PC-3 (cell line): ENCODE measurements around the gene KLK4. TPM values are rescaled to one million over a fixed set of nuclear protein-coding genes. Genes with fewer than 3 reads are reported as not detected.
A peak's percentile ranks its signal among the peaks of the same experiment; 100 is the strongest.

Experiments
- ATAC-seq: fragments of 200-7000 bp; cut with Tn5 transposase; 2 replicates; pipeline ENCODE4 v1.9.1; 2020; ENCODE audit warnings: mild to moderate bottlenecking, moderate library complexity
- BruUV-seq: library from RNA; stranded (reverse); fragments of 400-500 nt; replicated peaks from 2 replicates; lab custom pipeline; 2021; lab: Mats Ljungman, UMichigan
- CTCF ChIA-PET: fragments of 300-600 bp; sonication (Branson Sonifier 250); formaldehyde crosslinking; loops from one replicate; lab custom pipeline; 2022; ENCODE audit warnings: antibody characterized with exemption; lab: Charles Lee
- POLR2A ChIA-PET: fragments of 300-600 bp; sonication (Branson Sonifier 250); formaldehyde crosslinking; loops from one replicate; lab custom pipeline; 2022; ENCODE audit warnings: antibody characterized with exemption; ENCODE audit not compliant: unreplicated experiment; lab: Charles Lee
- DNase-seq: peaks from one replicate; pipeline ENCODE4 v3.0.0-alpha.2; 2015
- H2AFZ ChIP-seq: fragments of 300-600 bp; sonication (generic); 2 replicates; pipeline ENCODE4 v1.6.0; 2016; ENCODE audit warnings: antibody characterized with exemption, low read length
- H3F3A ChIP-seq: fragments of 300-600 bp; sonication (generic); one replicate; pipeline ENCODE4 v1.6.0; 2017; ENCODE audit warnings: antibody characterized with exemption, low read length, control low read depth, mild to moderate bottlenecking; ENCODE audit not compliant: unreplicated experiment
- H3K27ac ChIP-seq: fragments of 300-600 bp; sonication (generic); 2 replicates; pipeline ENCODE4 v1.5.1; 2016; ENCODE audit warnings: mild to moderate bottlenecking, low read length
- H3K27me3 ChIP-seq: fragments of 300-600 bp; sonication (generic); 2 replicates; pipeline ENCODE4 v1.6.1; 2016; ENCODE audit warnings: low read length, mixed read lengths
- H3K36me3 ChIP-seq: fragments of 300-600 bp; sonication (generic); 2 replicates; pipeline ENCODE4 v1.6.1; 2016; ENCODE audit warnings: low read depth, mixed run types, low read length, mixed read lengths
- H3K4me1 ChIP-seq: fragments of 300-600 bp; sonication (generic); 2 replicates; pipeline ENCODE4 v1.5.1; 2016; ENCODE audit warnings: low read length; ENCODE audit not compliant: insufficient read depth
- H3K4me2 ChIP-seq: fragments of 300-600 bp; sonication (generic); 2 replicates; pipeline ENCODE4 v1.6.0; 2016; ENCODE audit warnings: low read length
- H3K4me3 ChIP-seq: fragments of 300-600 bp; sonication (generic); 2 replicates; pipeline ENCODE4 v1.5.1; 2016; ENCODE audit warnings: mild to moderate bottlenecking, low read length, mixed read lengths
- H3K79me2 ChIP-seq: fragments of 300-600 bp; sonication (generic); 2 replicates; pipeline ENCODE4 v1.6.1; 2017; ENCODE audit warnings: low read length, mixed read lengths
- H3K9ac ChIP-seq: fragments of 300-600 bp; sonication (generic); 2 replicates; pipeline ENCODE4 v1.6.0; 2016; ENCODE audit warnings: mild to moderate bottlenecking, low read length
- H3K9me2 ChIP-seq: fragments of 300-600 bp; sonication (generic); replicated peaks from 2 replicates; pipeline ENCODE4 v1.6.1; 2016; ENCODE audit warnings: mixed run types, low read length, mixed read lengths
- H3K9me3 ChIP-seq: fragments of 300-600 bp; sonication (generic); 2 replicates; pipeline ENCODE4 v1.6.1; 2016; ENCODE audit warnings: low read length, mixed read lengths
- H4K20me1 ChIP-seq: fragments of 300-600 bp; sonication (generic); 2 replicates; pipeline ENCODE4 v1.6.1; 2016; ENCODE audit warnings: low read length, mixed read lengths
- EZH2 ChIP-seq: fragments of 300-600 bp; sonication (generic); IDR thresholded peaks from one replicate; pipeline ENCODE4 v1.6.1; 2017; ENCODE audit warnings: antibody characterized with exemption, mild to moderate bottlenecking, low read length; ENCODE audit not compliant: unreplicated experiment
- EZH2phosphoT487 ChIP-seq: fragments of 300-600 bp; sonication (generic); IDR thresholded peaks from 2 replicates; pipeline ENCODE4 v1.6.1; 2018; ENCODE audit warnings: mild to moderate bottlenecking, antibody characterized with exemption, low read length, borderline replicate concordance
- intact Hi-C: fragments of 100-400 bp; cut with micrococcal nuclease; formaldehyde crosslinking; loops from 2 replicates; pipeline ENCODE4 v1.9.0; 2023
- total RNA-seq: library from RNA; depleted of rRNA; stranded (reverse); fragments of >200 nt; gene quantifications from 2 replicates; pipeline ENCODE4 v1.2.3, GENCODE V29; 2014
- TF ChIP-seq, protein P1 (sequence below): fragments of 300-600 bp; sonication (generic); conservative IDR thresholded peaks from 2 replicates; pipeline ENCODE4 v1.5.1; 2017; ENCODE audit warnings: antibody characterized with exemption, low read depth, mild to moderate bottlenecking, low read length

The KLK4 gene
- total RNA-seq, 1 experiment from 2014 or later = not detected

DNA sequence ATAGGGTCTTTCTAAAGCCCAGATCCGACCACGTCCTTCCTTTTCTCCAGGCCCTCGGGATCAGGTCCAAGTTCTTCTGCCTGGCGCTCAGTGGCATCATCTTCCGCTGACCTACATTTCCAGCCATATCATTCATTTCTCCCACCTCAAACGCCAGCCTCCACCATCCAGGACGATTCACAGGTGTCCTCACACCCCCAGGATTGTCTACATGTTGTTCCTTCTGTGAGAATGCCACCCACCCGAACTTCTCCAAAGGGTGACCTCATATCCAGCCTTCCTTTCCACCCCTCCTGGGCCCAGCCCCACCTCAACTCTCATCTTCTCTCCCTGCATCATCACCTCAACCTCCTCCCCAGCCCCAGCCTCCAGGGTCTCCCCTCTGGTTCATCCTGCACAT lies 46.4 kb upstream of the KLK4 start:
- CTCF ChIA-PET = no interaction called here
- no TSS peak for BruUV-seq
- Histone ChIP-seq H3K27me3 (no peaks in the 10 kb centered on the region), H3K36me3 (peaks cover 4% of the 10 kb centered on the region; the same call in 1 of the 2 replicates), H2AFZ (no peak overlapping the region), H3K9ac (no peak overlapping the region), H3K4me1 (peaks cover 17% of the 10 kb centered on the region), H3F3A (no peaks in the 10 kb centered on the region), H3K4me3 (no peak overlapping the region), H3K27ac (no peak overlapping the region), H4K20me1 (no peaks in the 10 kb centered on the region), H3K4me2 (no peak overlapping the region), H3K9me2 (no peaks in the 10 kb centered on the region), H3K9me3 (no peaks in the 10 kb centered on the region), H3K79me2 (no peaks in the 10 kb centered on the region)
- intact Hi-C loops = no loop called here
- POLR2A ChIA-PET = no interaction called here
- no peak for ATAC-seq
- TF ChIP-seq EZH2 = no peak
- TF ChIP-seq, protein P1, sequence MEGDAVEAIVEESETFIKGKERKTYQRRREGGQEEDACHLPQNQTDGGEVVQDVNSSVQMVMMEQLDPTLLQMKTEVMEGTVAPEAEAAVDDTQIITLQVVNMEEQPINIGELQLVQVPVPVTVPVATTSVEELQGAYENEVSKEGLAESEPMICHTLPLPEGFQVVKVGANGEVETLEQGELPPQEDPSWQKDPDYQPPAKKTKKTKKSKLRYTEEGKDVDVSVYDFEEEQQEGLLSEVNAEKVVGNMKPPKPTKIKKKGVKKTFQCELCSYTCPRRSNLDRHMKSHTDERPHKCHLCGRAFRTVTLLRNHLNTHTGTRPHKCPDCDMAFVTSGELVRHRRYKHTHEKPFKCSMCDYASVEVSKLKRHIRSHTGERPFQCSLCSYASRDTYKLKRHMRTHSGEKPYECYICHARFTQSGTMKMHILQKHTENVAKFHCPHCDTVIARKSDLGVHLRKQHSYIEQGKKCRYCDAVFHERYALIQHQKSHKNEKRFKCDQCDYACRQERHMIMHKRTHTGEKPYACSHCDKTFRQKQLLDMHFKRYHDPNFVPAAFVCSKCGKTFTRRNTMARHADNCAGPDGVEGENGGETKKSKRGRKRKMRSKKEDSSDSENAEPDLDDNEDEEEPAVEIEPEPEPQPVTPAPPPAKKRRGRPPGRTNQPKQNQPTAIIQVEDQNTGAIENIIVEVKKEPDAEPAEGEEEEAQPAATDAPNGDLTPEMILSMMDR = no peak
- no peak for TF ChIP-seq EZH2phosphoT487
- DNase-seq = no peak

DNA sequence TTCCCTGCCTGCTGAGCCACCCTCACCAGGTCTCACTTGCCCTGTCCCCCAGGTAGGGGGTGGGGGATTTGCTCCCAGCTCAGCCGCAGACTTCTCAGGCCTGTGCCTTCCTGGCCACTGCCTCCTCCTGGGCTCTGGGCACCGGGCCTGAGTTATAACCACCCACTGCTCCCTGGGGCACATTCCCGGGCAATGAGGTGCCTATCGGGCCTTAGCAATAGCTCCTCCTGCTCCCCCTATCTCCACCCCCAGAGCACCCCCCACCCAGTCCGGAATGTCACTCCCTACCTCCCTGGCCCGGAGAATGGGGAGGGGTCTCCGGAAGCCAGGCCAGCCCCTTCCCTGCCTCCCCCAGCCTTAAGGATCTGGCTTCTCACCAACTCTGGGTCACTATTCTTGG lies 41.7 kb upstream of the KLK4 start, which contains the start of gene KLK5:
Gene KLK5, minus strand, starts transcription at position 129 of the 400 bp plus-strand sequence. CDS start 381 bp downstream, outside the sequence.
- Histone ChIP-seq H4K20me1 (no peaks in the 10 kb centered on the region), H2AFZ (peak within 1 kb of the TSS; percentile 23), H3K4me1 (peaks cover 11% of the 10 kb centered on the region), H3K9ac (no peak within 1 kb of the TSS), H3K4me2 (peak within 1 kb of the TSS; percentile 46), H3K9me3 (no peaks in the 10 kb centered on the region), H3K27ac (no peak within 1 kb of the TSS), H3K9me2 (no peaks in the 10 kb centered on the region), H3K36me3 (no peaks in the 10 kb centered on the region), H3F3A (no peaks in the 10 kb centered on the region), H3K4me3 (peak within 1 kb of the TSS; percentile 41; the same call in 1 of the 2 replicates), H3K79me2 (no peaks in the 10 kb centered on the region), H3K27me3 (no peaks in the 10 kb centered on the region)
- BruUV-seq = no TSS peak
- TF ChIP-seq, protein P1 = no peak
- TF ChIP-seq EZH2 (no peak), EZH2phosphoT487 (no peak)
- ATAC-seq (peak; percentile 58), DNase-seq (peak; percentile 66)
- intact Hi-C loops = no loop called here
- ChIA-PET CTCF (interaction anchor here (0.6 kb wide), 2 partner anchors 60 to 704 kb away, joined by 3 to 7 read pairs; no protein-coding TSS in a partner anchor), POLR2A (no interaction called here)

DNA sequence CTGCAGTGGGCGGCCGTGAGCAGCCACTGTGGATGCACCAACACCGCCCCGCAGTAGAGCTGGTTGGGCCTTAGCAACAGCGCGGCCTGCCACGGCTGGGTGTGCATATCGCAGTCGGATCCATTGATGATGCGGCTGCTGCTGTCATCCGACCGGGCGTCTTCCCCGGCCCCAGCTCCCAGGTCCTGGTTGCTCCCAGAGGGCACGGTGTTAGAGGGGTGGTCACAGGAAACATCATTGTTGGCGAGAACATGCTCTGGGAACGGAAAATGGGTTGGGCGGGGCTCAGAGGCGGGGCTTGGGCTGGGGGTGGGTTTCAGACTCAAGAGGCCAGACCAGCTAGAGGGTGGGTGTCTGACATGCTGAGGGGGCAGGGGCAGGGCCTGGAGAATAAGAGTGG lies 38.7 kb upstream of the KLK4 start:
- Histone ChIP-seq H4K20me1 (no peaks in the 10 kb centered on the region), H3K9ac (no peak overlapping the region), H3K9me2 (no peaks in the 10 kb centered on the region), H3K4me2 (no peak overlapping the region), H3K4me3 (no peak overlapping the region), H3K9me3 (no peaks in the 10 kb centered on the region), H3K79me2 (no peaks in the 10 kb centered on the region), H3K4me1 (peaks cover 11% of the 10 kb centered on the region), H3K36me3 (no peaks in the 10 kb centered on the region), H2AFZ (no peak overlapping the region), H3K27me3 (no peaks in the 10 kb centered on the region), H3F3A (no peaks in the 10 kb centered on the region), H3K27ac (no peak overlapping the region)
- TF ChIP-seq EZH2 = no peak
- TF ChIP-seq, protein P1 = no peak
- no peak for TF ChIP-seq EZH2phosphoT487
- no TSS peak for BruUV-seq
- ChIA-PET POLR2A (no interaction called here), CTCF (no interaction called here)
- no peak for DNase-seq
- no peak for ATAC-seq
- intact Hi-C loops = no loop called here
